GM18870 (cell line): ENCODE results near the gene THOP1.
"Not testable (repeated sequence)": the region's sequence is repeated elsewhere in the genome, so short reads cannot be mapped to it uniquely, and the experiment has no call there.

ENCODE experiments used
- ATAC-seq: cut with Tn5 transposase; IDR thresholded peaks from one replicate; pipeline ENCODE4 v1.9.1; 2021; ENCODE audit warnings: moderate library complexity; ENCODE audit not compliant: unreplicated experiment

Gene THOP1

GRCh38 chr19:2780284-2780683 is 5.0 kb upstream of the THOP1 start:
- ATAC-seq: no peak

GRCh38 chr19:2782329-2782935 is 2.9 kb upstream of the THOP1 start:
- ATAC-seq: no peak

GRCh38 chr19:2782936-2783780 is 2.1 kb upstream of the THOP1 start, which contains the start of gene SGTA:
Gene SGTA (minus strand): TSS chr19:2783273. CDS start chr19:2769068, 14,205 bp downstream.
- peak; percentile 62 for ATAC-seq

GRCh38 chr19:2783781-2784145 is 1.5 kb upstream of the THOP1 start:
- no peak for ATAC-seq

GRCh38 chr19:2787115-2787514 is 1.8 kb downstream of the THOP1 start:
- no peak for ATAC-seq

- ATAC-seq: no peak
These were observed 2.9 kb downstream of the THOP1 start for GRCh38 chr19:2788237-2788636.

GRCh38 chr19:2790194-2790556 is 4.9 kb downstream of the THOP1 start:
- ATAC-seq: no peak

GRCh38 chr19:2790557-2791271 is 5.4 kb downstream of the THOP1 start:
- ATAC-seq: no peak

GRCh38 chr19:2791440-2791839 is 6.1 kb downstream of the THOP1 start:
- no peak for ATAC-seq

- ATAC-seq: no peak
These were observed 6.6 kb downstream of the THOP1 start for GRCh38 chr19:2791876-2792275.

GRCh38 chr19:2792666-2793065 is 7.4 kb downstream of the THOP1 start:
- not testable (repeated sequence) for ATAC-seq

- no peak for ATAC-seq
These were observed 7.8 kb downstream of the THOP1 start for GRCh38 chr19:2793126-2793525.

GRCh38 chr19:2793577-2793976 is 8.3 kb downstream of the THOP1 start:
- ATAC-seq: no peak

- ATAC-seq: no peak
These were observed 10.7 kb downstream of the THOP1 start for GRCh38 chr19:2795827-2796658.

GRCh38 chr19:2796659-2797266 is 11.5 kb downstream of the THOP1 start:
- no peak for ATAC-seq

GRCh38 chr19:2797280-2797679 is 12.0 kb downstream of the THOP1 start:
- no peak for ATAC-seq

GRCh38 chr19:2798158-2798685 is 12.9 kb downstream of the THOP1 start:
- no peak for ATAC-seq

- no peak for ATAC-seq
These were observed 13.4 kb downstream of the THOP1 start for GRCh38 chr19:2798733-2799132.

GRCh38 chr19:2799273-2800020 is 14.1 kb downstream of the THOP1 start:
- ATAC-seq: no peak

GRCh38 chr19:2800506-2800905 is 15.2 kb downstream of the THOP1 start:
- ATAC-seq: no peak
